Activated T-cell treated with anti-CD3 and anti-CD28 coated beads for 48 hours (primary cell): ENCODE results near the gene IL4I1.

Experiments used
- DNase-seq: peaks from one replicate; pipeline ENCODE4 v3.0.0-alpha.2; 2020; ENCODE audit warnings: low read depth

Gene IL4I1

DNA sequence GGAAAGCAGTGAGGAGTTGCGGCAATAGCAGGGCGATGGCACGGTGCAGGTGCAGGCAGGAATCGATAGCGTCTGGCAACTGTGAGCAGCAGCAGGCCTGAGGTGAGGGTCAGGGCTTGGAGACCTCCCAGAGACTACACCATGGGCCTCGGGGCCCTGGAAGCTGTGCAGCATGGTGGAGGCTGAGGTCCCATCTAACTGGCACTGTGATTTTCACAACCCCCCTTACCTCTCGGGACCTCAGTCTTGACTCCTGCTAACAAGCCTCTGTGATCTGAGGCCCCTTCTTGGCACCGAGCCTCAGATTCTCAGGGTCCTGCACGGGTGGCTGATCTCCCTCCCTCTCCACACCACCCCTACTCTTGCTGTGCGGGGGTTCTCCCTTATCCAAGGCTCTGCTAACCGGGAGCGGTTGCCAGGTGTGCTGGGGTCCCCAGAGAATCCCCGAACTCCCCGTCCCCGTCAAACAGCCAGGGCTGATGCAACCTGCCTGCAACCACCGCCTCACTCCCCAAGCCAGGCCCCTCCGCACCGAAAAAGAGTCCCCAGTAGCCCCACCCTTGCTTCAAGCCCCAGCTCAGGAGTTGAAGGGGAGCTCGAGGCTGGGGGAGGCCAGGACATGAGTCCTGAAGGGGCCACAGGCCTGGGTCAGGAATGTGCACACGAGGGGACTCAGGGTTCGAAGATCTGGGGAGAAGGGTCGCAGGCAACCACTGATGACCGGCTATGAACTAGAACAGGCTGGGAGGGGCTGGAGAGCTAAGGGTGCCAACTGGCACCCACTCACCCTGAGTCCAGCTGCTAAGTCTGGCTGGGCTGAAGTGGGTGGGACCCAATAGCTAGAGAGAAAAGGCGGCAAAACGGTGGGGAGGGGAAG lies 27.6 kb upstream of the IL4I1 start:
- no peak for DNase-seq

DNA sequence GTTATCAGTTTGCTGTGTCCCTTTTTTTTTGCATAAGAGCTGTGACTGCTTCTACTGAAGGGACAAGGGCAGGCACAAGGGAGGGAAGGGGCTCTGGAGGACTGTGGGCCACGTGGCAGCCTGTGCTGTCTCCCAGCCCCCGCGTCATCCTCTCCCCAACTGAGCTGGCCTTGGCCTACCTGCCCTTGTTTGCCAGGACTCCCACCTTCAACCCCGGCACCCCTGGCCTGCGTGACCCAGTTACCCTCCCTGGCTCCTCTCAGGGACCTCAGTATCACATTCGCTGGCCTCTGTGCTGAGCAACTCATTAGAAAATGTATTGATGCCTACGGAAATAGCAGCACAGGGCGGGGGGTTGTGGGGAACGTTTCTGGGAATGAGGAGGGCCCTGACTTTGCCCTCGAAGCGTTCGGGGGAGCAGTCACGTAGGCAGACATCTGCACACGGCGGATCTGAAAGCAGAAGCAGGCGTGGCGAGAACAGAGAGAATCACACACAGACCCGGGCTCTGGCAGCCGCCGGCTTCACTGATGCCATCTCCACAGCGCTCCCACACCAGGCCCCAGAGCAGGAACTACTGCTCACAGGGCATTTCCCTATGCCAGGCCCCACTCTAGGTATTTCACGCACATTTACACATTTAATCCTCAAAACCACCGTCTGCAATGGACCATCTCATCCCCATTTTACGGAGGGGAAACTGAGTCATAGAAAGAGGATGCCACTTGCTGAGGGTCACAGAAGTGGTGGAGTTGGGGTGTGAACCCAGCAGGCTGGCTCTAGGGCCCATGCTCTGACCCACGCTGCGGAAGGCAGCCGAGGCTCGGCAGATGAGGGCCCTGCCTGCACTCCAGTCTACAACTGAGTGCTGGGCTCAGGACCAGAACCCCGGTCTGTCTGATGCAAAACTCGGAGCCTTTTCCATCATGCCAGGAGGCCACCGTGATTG lies 26.6 kb upstream of the IL4I1 start:
- no peak for DNase-seq

DNA sequence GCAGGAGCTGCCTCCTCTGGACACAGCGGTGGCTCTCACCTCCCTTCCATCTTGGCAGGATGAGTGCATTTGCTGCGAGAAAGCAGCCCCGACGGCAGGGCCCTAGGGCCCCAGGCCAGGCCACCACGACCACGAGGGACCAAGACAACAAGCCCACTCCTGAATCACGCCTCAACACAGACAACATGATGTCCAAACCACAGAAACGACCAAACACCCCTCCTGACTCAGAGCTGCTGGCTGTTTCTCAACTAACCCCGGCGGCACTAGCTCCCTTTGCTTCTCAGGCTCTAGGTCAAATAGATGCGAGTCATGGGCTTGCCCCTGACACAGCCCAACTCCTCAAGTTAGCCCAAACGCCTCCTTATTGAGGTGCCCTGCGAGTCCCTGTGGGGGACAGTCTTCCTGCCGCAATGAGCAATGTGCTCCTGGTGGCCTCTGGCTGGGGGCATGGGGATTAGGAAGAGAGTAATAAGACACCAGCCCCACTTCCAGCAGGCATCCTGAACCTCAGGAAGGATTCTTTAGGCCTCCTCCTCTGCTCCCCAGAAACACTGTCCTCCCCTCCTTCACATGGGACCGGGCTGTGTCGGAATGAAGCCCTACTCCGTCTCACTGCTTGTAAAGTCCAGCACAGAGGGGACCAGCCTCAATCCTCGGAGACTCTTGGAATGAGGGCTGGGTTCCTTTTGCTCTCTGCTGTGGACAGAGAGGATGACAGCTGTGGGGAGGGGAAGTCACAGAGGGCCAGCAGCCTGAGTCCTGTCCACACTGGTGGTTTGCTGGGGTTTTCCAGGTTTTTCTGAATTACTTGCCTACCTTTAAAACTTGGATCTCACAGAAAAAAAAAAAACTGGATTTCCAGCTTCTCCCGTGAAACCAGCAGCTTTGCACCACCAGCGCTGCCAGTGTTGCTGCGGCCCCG lies 25.4 kb upstream of the IL4I1 start:
- DNase-seq, result no peak

DNA sequence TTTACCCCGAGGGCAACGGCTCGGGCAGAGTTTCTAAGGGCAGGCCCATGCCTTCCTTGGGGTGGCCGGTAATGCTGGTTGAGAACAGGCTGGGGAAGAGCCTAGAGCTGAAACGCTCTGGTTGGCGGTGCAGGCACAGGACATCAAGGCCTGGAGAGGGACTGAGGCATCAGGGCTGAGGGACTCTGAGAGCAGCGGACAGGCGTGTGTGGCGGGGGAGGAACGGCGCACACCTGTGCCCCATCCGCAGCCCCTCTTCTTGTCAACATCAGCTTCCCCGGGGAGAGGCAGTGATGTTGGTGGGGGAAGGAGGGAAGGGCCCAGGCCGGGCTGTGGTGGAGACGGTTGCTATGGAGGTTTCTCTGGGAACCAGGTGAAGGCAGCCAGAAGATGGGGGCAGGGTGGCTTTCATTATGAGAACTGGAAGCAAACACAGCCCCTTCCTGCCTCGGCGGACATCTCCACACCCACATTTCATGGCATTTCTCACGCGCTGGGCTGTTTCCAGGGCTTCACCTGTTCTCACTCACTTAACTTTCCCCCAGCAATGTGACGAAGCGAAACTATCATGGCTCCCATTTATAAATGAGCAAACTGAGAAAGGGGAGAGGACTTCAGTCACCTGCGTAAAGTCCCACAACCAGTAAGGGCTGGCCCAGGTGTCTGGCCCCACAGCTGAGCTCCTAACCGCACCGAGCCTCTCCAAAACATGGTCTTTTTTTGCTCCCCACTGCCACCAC lies 24.1 kb upstream of the IL4I1 start:
- DNase-seq, result no peak

DNA sequence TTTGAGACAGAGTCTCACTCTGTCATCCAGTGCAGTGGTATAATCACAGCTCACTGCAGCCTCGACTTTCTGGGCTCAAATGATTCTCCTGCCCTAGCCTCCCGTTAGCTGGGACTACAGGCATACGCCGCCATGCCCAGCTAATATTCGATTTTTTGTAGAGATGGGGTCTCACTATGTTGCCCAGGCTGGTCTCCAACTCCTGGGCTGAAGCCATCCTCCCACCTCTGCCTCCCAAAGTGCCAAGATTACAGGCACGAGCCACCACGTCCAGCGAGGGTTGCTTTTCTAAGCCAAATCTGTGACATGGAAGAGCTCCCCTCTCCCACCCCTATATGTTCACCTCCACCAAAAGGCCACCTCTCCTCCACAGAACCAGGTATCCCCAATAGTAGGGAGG lies 21.4 kb upstream of the IL4I1 start:
- DNase-seq, result no peak

DNA sequence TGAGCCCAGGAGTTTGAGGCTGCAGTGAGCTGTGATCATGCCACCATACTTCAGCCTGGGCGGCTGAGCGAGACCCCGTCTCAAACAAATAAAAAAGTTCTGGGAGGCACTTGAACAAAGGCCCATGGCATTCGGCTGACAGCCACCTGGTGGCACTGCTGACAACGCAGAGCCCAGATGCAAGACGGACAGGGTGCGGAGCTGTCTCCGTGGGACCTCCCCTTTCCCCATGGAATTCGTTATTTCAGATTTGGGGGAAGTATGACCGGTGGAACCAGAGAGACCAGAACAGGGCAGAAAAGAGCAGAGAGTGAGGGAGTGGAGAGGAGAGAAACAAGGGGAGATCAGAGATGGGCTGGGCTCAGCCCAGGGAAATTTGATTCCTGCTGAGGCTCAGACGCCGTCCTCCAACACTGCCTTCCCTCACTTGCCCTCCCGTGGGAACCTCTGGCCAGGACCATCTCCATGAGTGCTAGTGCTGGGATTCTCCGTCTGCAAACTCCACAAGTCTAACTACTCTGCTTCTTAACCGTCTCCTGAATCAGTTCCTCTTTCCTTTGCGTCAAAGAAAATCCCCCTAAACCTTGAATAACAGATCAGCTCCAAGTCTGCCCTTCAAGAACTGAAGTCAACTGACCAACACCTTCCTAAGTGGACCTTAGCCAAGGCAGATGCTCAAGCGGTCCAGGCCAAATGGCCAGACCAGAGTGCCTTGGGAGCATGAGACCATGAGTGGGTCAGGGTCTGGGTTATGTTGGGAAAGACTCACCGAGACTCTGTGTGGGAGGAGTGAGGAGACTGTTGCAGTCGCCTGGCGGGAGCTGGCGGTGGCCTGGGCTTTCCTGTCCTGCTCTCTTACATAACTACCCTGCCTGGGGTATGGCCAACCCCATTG lies 20.4 kb upstream of the IL4I1 start:
- DNase-seq, result no peak

DNA sequence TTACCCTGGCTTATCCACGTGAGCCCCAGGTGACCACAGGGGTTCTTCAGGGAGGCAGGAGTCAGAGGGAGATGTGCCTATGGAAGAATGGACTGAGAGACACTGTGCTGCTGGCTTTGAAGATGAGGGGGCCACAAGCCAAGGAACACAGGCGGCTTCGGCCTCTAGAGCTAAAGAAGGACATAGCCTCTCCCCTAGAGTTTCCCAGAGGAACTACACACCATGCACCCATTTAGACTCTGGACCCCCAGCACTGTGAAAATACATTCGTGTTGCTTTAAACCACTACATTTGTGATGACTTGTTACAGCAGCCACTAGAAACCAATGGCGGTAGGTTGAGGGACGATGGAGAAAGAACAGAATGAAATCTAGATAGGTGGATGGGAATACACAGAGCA lies 18.6 kb upstream of the IL4I1 start:
- no peak for DNase-seq

DNA sequence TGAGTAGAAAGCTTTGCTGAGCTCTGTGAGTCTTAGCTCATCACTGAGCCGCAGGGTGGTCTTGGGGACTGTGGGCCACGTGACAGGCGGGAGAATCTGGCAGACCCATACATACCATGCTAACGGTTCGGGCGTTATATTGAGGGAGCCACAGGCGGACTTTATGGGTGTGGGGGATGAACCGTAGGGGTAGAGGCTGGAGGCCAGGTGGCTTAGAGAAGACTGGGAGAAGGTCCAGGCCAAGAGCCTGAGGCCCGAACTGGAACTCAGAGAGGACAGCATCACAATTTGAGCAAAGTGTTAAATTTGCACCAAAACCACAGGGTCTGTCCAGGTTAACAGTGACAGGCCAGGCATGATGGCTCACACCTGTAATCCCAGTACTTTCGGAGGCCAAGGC lies 17.0 kb upstream of the IL4I1 start:
- no peak for DNase-seq

DNA sequence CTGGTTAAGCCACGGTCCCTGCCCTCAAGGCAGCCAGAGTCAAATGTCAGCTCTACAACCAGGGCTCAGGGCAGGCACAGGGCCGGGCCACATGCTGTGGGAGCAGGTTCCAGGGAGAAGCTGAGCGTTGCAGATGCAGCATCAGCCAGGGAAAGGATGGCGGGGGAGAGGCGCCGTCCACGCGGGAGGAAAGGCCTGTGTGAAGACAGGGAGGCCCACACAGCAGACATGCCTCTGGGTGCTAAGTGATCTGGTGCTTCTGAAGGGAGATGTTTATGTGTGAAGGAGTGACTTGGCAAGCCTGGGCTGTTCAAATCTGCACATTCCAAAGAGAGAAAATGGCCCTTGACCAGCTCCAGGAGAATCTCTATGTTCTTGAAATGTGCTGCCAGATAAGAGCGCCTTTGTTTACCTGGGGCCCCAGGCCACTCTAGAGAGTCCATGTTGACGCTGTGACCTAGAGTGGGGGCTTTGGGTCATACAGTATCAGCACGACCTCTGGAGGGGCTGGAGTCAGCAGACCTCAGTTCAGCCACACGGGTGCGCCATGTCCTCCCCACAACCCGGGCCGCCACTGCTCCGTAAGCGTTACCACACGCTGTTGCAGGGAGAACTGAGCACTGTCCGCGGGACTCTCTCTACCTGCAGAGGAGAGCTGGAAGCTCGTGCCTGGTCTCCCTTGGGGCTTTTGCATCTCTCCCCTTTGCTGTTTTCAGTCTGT lies 16.4 kb upstream of the IL4I1 start:
- DNase-seq, result no peak

DNA sequence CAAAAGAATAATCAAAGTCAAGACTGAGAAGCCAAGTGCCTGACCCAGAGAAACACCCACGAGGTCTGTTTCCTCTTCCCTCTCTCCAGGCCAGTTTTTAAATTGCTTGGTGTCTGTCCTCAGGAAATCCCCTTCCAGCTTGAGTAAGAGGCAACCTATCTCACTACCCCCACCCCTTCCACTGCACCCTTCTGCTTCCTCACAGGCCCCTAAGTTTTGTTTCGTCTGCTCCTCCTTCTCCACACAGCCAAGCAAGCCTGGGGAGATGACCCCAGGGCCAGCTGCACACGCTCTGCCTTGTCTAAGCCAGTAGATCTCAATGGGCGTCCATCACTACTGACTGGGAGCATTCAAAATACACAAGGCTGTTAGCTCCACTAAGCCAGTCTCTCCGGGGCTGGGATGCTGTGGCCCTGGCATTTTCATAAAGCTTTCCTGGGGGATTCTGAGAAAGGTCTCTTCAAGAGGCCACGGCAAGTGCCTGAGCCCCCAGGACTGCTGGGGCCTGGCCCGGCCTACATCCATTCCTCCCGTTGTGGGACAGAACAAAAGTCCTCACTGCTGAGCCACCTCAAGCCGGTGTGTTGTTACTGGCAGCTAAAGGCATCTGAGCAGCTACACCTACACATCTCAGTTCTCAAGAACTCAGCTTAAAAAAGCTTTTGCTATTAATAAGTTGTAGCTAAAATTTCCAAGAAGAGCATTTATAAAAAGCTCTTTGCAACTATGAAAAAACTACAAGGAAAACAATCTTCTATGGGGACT lies 14.9 kb upstream of the IL4I1 start:
- peak; percentile 25 for DNase-seq

DNA sequence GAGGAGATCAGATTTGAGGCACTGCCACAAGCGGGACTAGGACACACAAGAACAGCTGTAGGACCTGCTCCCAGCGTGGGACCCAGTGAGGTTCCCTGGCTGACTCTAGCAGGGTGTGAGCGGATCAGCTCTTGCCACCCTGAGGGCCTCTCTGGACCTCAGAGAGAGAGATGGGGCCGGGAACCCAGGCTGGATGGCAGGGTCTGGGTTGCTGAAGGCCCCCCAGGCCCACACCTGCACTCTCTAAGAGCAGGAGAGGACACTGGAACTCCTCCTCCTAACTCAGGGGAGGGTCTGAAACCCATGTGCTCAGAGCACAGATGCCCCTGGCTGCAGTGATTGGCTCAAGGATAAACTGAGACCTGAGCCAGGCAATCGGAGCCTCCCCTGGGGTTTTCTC lies 13.5 kb upstream of the IL4I1 start:
- DNase-seq, result no peak

DNA sequence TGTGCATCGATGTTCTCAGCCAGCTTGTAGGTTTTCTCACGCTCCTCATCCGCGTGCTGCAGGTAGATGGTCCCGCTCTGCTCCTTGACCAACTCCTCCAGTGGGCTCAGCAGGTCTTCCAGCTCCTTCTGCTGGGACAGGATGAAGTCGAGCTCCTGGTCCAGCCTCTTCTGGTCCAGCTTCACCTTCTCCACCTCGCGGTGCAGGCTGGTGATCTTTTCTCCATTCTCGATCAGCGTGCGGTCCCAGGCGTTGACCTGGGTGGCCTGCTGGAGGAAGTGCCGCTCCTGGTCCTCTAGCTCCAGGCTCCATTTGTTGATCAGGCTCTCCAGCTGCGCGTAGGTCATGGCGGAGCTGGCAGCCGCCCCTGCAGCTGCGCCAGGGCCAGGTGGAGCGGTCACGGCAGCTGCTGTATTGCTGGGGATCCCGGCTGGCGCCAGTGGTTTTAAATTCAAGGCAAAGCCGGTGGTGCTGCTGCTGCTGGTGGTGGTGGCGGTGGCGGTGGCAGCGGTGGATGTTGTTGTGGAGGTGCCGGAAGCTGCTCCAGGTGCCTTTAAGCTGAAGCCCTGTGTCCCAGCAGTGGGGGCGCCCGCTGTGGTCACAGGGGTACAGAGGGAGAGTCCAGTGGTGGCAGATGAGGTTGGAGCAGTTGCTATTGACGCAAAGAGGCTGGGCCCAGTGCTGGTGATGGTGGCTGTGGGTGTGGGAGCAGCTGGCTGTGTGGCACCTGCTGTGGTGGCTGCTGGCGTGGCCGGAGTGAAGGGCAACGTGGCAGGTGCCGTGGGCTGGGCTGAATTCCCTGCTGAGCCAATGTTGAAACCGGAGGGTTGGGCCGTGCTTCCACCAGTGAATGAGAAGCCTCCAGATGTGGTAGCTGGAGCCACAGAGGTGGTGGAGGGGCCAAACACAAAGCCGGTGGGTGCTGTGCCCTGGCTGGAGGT lies 12.1 kb upstream of the IL4I1 start:
- DNase-seq, result no peak

DNA sequence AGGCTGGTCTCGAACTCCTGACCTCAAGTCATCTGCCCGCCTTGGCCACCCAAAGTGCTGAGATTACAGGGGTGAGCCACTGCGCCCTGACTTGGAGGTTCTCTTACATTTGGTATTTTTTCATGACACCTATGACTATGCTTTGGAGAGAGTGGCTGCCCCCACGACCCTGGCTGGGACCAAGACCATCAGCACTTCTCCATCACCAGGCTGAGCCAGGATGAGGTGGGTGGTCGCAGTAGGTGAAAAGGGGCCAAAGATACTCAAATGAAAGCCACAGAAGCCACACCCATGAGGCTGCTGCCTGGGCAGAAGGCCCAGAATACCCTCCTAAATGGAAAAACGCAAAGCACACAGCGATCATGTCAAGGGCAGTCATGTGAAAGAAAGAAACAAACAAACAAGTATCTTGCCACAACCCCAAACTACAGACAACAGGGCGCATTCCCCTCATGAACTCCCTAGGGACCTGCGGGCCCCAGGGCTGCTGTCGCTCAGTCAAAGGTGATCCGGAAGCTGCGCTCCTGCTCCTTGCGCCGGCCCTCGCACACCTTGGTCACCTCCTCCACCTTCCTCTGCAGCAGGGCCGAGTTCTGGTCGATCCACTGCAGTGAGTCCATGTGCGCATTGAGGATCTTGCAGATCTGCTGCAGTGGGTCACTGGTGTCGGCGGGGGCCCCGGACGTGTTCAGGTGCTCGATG lies 11.2 kb upstream of the IL4I1 start:
- DNase-seq, result no peak

DNA sequence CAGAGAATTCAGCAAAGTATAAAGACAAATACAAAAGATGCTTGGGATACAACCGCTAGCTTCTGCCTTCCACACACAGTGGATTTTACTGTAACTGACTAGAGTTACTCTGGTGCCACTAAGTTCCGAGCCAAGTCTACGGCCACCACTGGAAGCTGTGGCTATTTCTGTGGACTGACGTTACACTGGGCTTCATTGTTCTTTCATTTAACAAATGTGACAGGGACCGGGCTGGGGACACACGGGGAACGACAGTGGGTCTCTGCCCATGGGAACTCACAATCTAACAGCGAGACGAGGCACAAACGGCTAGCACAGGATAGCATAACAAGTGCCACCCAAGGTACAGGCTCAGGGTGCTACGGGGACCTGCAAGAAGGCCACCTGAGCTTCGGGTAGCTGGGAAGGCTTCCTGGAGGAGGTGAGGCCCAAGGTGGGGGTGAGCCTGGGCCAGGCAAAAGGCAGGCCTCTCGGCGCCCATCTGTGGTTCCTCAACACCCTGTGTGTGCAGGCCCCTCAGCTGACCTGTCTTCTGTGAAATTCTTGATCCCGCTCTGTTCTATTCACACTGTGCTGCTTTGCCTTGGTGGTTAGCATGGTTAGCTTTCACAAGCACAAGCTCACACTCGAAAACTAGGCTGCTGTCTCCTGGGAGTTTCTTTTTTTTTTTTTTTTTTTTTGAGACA lies 10.3 kb upstream of the IL4I1 start:
- DNase-seq, result no peak

DNA sequence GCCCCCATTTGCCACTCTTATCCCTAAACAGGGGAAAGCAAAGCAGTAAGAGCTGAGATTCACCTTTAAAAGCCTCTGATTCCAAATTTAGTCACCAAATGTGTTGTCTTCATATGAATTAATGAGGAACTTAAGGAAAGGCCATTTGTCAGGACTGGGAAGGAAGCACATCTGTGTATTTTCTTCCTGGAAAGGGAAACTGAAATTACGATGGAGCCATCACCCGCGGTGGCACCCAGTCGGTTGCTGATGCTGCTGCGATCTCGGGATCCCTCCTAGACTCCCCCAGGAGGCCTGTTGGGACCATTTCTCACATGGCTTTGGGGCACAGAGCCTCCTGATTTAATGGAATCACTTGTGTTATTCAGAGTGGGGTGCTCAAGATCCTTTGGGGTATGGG lies 7.4 kb upstream of the IL4I1 start:
- no peak for DNase-seq

DNA sequence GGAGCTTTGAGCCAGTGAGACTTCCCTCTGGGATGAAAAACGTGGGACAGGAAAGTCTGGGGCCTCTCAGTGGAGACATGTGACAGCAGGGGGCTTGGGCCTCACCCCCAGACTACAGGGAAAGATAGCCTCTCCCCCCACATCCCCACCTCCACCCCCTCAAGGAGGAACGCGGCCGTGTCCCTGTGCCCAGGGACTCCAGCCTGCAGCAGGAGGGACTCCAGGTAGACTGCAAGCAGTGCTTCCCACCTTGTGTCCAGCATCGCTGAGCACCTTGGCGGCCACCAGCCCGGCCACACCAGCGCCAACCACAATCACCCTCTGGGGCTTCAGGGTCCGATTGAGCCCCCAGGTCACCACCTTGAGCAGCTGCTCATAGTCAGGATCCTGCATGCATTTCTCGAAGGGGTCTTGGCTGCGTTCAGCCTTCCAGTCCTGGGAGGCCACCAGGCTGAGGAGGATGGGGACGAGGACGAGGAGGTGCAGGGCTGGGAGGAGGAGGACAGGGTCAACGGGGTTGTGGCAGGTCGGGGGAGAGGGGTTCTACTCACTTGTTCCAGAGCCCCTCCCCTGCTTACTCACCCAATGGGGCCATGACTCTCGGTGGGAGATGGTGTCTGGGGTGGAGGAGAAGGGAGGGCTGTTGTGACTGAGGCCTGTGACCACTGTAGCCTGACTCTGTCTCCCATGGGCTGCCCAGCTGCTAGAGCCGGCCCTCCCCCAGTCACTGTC lies 955 bp downstream of the IL4I1 start:
- peak; percentile 54 for DNase-seq
